Chondrocyte (in vitro differentiated cells): ENCODE measurements around the gene HLA-DMB. TPM values are rescaled to one million over a fixed set of nuclear protein-coding genes. Genes with fewer than 3 reads are reported as not detected.

ENCODE experiments used
- DNase-seq: peaks from one replicate; pipeline ENCODE4 v3.0.0; 2021; ENCODE audit warnings: mixed read lengths, low spot score
- H3K27ac Mint-ChIP-seq: one replicate; pipeline ENCODE4 v1.8.0; 2021; ENCODE audit warnings: mild to moderate bottlenecking, moderate library complexity, mixed read lengths; ENCODE audit not compliant: unreplicated experiment
- H3K27me3 Mint-ChIP-seq: 2 replicates; pipeline ENCODE4 v1.8.0; 2021; ENCODE audit warnings: low read depth, mixed read lengths
- H3K36me3 Mint-ChIP-seq: 2 replicates; pipeline ENCODE4 v1.8.0; 2021; ENCODE audit warnings: low read depth, mixed read lengths
- H3K4me1 Mint-ChIP-seq: 2 replicates; pipeline ENCODE4 v1.8.0; 2021; ENCODE audit warnings: low read depth, mild to moderate bottlenecking, mixed read lengths
- H3K4me3 Mint-ChIP-seq: one replicate; pipeline ENCODE4 v1.8.0; 2021; ENCODE audit warnings: mild to moderate bottlenecking, moderate library complexity, mixed read lengths; ENCODE audit not compliant: unreplicated experiment
- H3K9me3 Mint-ChIP-seq: 2 replicates; pipeline ENCODE4 v1.8.0; 2021; ENCODE audit warnings: low read depth, mixed read lengths
- total RNA-seq: library from RNA; stranded (reverse); gene quantifications from 3 replicates; pipeline ENCODE4 v1.2.1, GENCODE V29; 2021
- TF ChIP-seq, protein P1 (sequence below): fragments of 200-600 bp; sonication (generic); IDR thresholded peaks from 2 replicates; pipeline ENCODE4 v1.5.0; 2021; ENCODE audit warnings: antibody characterized with exemption, mild to moderate bottlenecking, moderate library complexity

HLA-DMB gene
- total RNA-seq, 1 donor from 2014 or later = not detected

DNA sequence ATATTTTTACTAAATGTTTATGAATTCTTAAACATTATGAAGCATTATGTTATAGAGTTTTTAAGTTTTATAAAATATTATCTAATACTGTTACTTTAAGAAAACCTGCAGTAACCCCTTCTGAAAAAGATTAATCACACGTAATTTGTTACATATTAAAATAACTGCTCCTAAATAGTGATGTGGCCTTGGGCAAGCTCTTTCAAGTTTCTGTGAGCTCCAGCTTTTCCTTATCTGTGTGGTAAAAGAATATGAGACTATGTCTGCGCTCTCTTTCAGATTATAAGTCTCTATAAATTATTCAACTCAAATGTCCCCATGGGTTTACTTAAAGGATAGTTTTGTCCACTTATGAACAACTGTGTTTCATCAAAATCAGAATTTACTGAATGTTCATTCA, 31.9 kb downstream of the HLA-DMB start:
- no peaks in the 10 kb centered on the region for H3K9me3 Mint-ChIP-seq
- DNase-seq = no peak
- peaks cover 7% of the 10 kb centered on the region for H3K4me1 Mint-ChIP-seq
- H3K27me3 Mint-ChIP-seq = peaks cover 4% of the 10 kb centered on the region
- H3K27ac Mint-ChIP-seq = no peak overlapping the region
- peaks cover 1% of the 10 kb centered on the region for H3K36me3 Mint-ChIP-seq
- no peak overlapping the region for H3K4me3 Mint-ChIP-seq
- TF ChIP-seq, protein P1, sequence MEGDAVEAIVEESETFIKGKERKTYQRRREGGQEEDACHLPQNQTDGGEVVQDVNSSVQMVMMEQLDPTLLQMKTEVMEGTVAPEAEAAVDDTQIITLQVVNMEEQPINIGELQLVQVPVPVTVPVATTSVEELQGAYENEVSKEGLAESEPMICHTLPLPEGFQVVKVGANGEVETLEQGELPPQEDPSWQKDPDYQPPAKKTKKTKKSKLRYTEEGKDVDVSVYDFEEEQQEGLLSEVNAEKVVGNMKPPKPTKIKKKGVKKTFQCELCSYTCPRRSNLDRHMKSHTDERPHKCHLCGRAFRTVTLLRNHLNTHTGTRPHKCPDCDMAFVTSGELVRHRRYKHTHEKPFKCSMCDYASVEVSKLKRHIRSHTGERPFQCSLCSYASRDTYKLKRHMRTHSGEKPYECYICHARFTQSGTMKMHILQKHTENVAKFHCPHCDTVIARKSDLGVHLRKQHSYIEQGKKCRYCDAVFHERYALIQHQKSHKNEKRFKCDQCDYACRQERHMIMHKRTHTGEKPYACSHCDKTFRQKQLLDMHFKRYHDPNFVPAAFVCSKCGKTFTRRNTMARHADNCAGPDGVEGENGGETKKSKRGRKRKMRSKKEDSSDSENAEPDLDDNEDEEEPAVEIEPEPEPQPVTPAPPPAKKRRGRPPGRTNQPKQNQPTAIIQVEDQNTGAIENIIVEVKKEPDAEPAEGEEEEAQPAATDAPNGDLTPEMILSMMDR = no peak

DNA sequence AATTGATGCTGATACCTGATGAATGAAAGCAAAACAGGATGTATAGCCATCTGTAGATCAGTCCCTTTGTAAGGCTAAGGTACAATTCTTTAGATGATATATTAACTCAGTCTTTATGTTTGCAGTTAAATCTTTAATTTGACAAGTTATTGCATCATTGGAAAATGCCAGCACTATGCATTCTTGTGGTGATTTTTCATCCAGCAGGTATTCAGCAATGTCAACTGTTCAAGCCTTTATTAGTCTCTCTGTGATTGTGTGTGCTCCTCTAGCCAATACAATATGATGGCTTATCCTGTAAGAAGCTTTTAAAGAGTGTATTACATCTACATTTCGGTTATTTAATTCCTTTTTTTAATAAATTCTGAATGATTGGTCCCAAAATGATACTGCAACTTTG, 34.3 kb downstream of the HLA-DMB start:
- H3K36me3 Mint-ChIP-seq = peaks cover under 1% of the 10 kb centered on the region
- no peak overlapping the region for H3K4me3 Mint-ChIP-seq
- peaks cover 7% of the 10 kb centered on the region for H3K4me1 Mint-ChIP-seq
- H3K27ac Mint-ChIP-seq = no peak overlapping the region
- TF ChIP-seq, protein P1 = no peak
- no peaks in the 10 kb centered on the region for H3K9me3 Mint-ChIP-seq
- DNase-seq = no peak
- H3K27me3 Mint-ChIP-seq = no peaks in the 10 kb centered on the region

DNA sequence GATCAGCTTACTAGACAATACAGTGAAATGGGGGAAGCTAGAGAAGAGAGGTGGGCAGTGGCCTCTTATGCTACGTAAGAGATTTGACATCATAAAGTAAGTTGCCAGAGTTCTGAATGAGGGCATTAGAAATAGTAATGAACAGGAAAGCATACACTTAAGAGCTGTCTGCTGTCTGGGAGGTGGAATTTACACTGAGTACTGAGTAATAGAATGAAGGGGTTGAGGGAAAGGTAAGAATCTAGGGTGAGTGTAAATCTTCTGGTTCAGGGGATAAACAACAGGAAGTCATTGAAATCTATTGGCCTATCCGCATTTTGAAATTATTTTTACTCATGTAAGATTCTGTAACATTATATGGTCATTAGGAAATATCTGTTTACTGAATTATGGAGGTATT, 35.8 kb downstream of the HLA-DMB start:
- TF ChIP-seq, protein P1 = no peak
- DNase-seq = no peak

DNA sequence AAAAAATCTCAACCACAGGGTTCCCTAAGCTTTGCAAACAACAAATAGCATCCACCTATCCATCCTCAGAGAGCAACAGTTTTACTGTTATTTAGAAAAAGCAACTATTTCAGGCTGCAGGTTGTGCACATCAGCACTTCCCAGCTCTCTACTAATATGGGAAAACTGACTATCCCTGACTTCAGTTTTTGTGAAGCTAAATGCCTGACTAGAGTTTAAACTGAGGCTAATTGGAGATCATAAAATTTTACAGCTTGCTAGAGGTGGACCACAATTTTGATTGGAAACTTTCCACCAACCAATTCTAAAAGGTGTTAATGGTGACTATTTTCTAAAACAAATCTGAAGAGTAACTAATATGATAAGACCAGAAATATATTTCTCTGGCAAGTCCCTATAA, 36.9 kb downstream of the HLA-DMB start:
- H3K27ac Mint-ChIP-seq = no peak overlapping the region
- peaks cover 5% of the 10 kb centered on the region for H3K36me3 Mint-ChIP-seq
- H3K4me3 Mint-ChIP-seq = no peak overlapping the region
- H3K9me3 Mint-ChIP-seq = no peaks in the 10 kb centered on the region
- no peak for DNase-seq
- peaks cover 7% of the 10 kb centered on the region for H3K4me1 Mint-ChIP-seq
- TF ChIP-seq, protein P1 = no peak
- H3K27me3 Mint-ChIP-seq = no peaks in the 10 kb centered on the region

More for the DNA sequence above, 35.8 kb downstream of the HLA-DMB start:
- H3K9me3 Mint-ChIP-seq = no peaks in the 10 kb centered on the region
- no peaks in the 10 kb centered on the region for H3K27me3 Mint-ChIP-seq
- no peak overlapping the region for H3K27ac Mint-ChIP-seq
- peaks cover 5% of the 10 kb centered on the region for H3K36me3 Mint-ChIP-seq
- no peak overlapping the region for H3K4me3 Mint-ChIP-seq
- H3K4me1 Mint-ChIP-seq = peaks cover 7% of the 10 kb centered on the region

DNA sequence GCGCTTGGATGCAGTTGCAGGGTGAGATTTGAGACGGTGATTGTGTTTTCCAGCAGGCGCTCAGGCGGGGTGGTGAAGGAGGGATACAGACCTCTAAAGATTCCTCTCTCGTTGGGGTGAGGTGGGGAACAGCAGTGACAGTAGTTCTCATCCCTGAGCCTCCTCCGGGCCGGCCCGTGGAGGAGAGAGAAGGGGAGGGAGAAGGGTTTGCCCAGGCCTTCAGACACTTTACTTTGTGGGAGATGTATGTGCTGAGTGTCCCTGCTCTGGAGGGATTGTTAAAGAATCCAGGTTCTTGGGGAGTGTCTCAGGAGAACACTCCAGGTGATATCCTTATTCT, 45.9 kb downstream of the HLA-DMB start:
- DNase-seq = no peak
- no peaks in the 10 kb centered on the region for H3K36me3 Mint-ChIP-seq
- H3K9me3 Mint-ChIP-seq = no peaks in the 10 kb centered on the region
- peak overlapping the region; percentile 99 for H3K4me3 Mint-ChIP-seq
- peak overlapping the region; percentile 96 for H3K27ac Mint-ChIP-seq
- TF ChIP-seq, protein P1 = no peak
- H3K27me3 Mint-ChIP-seq = peaks cover 4% of the 10 kb centered on the region
- peaks cover 22% of the 10 kb centered on the region for H3K4me1 Mint-ChIP-seq
